Natural killer cell (primary cell): ENCODE results near the gene GMCL1. TPM values are rescaled to one million over a fixed set of nuclear protein-coding genes. Genes with fewer than 3 reads are reported as not detected.

ENCODE experiments used
- ATAC-seq, 3 donors: fragments of 150-1000 bp in 2 of 3; fragments of 200-7000 bp in 1 of 3; cut with Tn5 transposase; 1 replicate in 1 of 3; 2 replicates in 2 of 3; pipeline ENCODE4 v1.10.0; 2021; ENCODE audit warnings: mild to moderate bottlenecking in 2 of 3, moderate library complexity in 2 of 3
- DNase-seq, 2 donors: peaks; one replicate each; pipeline versions ENCODE4 v3.0.0 to v3.0.0-alpha.2; 2013 to 2021; ENCODE audit warnings: mixed read lengths in 1 of 2
- H3K27ac ChIP-seq: one replicate; pipeline ENCODE4 v1.5.1; 2013; ENCODE audit warnings: mild to moderate bottlenecking, low read length
- H3K27me3 ChIP-seq: one replicate; pipeline ENCODE4 v1.6.1; 2013; ENCODE audit warnings: low read length; ENCODE audit not compliant: control insufficient read depth, insufficient read depth
- H3K36me3 ChIP-seq: one replicate; pipeline ENCODE4 v1.6.1; 2013; ENCODE audit warnings: low read length; ENCODE audit not compliant: control insufficient read depth, insufficient read depth
- H3K4me1 ChIP-seq: one replicate; pipeline ENCODE4 v1.6.1; 2013; ENCODE audit warnings: low read length; ENCODE audit not compliant: control insufficient read depth, insufficient read depth
- H3K4me3 ChIP-seq: one replicate; pipeline ENCODE4 v1.5.1; 2013; ENCODE audit warnings: low read length
- H3K9me3 ChIP-seq: one replicate; pipeline ENCODE4 v1.6.1; 2013; ENCODE audit warnings: low read length; ENCODE audit not compliant: control insufficient read depth, insufficient read depth
- H3K27ac Mint-ChIP-seq, 2 donors: one replicate each; pipeline ENCODE4 v1.8.0; 2022; ENCODE audit warnings: mild to moderate bottlenecking in 2 of 2, mixed read lengths in 2 of 2, moderate library complexity in 1 of 2
- H3K27me3 Mint-ChIP-seq, 2 donors: one replicate each; pipeline ENCODE4 v1.8.0; 2022; ENCODE audit warnings: low read depth in 2 of 2, mixed read lengths in 2 of 2
- H3K36me3 Mint-ChIP-seq: one replicate; pipeline ENCODE4 v1.8.0; 2022; ENCODE audit warnings: mixed read lengths
- H3K4me1 Mint-ChIP-seq, 2 donors: one replicate each; pipeline ENCODE4 v1.8.0; 2022; ENCODE audit warnings: mixed read lengths in 2 of 2
- H3K4me3 Mint-ChIP-seq: one replicate; pipeline ENCODE4 v1.8.0; 2022; ENCODE audit warnings: mild to moderate bottlenecking, moderate library complexity, mixed read lengths
- H3K9me3 Mint-ChIP-seq, 2 donors: one replicate each; pipeline ENCODE4 v1.8.0; 2022; ENCODE audit warnings: mixed read lengths in 2 of 2
- whole genome bisulfite sequencing: methylation state at CpG from one replicate; pipeline ENCODE4 v1.1.7; 2013; ENCODE audit warnings: missing lambda C conversion rate; ENCODE audit not compliant: insufficient coverage; 5-methylcytosine and 5-hydroxymethylcytosine counted together
- intact Hi-C: fragments of 100-400 bp; cut with micrococcal nuclease; formaldehyde crosslinking; loops from one replicate; pipeline ENCODE4 v1.14.2; 2022
- total RNA-seq, 4 donors: library from RNA; stranded (reverse); fragments of 120-200 nt in 1 of 4; gene quantifications; one replicate each; pipeline versions ENCODE4 v1.2.3 to v1.2.4, GENCODE V29; 2013 to 2022
- TF ChIP-seq, protein P1 (sequence below): fragments of 200-600 bp; IDR thresholded peaks from one replicate; pipeline ENCODE4 v1.8.0; 2022; ENCODE audit warnings: antibody characterized with exemption

The GMCL1 gene
- total RNA-seq, 3 donors from 2014 or later (not counting 1 experiment from before 2014, with no cell fraction given) = 34.6 to 49.4 (median 35.9) TPM

DNA sequence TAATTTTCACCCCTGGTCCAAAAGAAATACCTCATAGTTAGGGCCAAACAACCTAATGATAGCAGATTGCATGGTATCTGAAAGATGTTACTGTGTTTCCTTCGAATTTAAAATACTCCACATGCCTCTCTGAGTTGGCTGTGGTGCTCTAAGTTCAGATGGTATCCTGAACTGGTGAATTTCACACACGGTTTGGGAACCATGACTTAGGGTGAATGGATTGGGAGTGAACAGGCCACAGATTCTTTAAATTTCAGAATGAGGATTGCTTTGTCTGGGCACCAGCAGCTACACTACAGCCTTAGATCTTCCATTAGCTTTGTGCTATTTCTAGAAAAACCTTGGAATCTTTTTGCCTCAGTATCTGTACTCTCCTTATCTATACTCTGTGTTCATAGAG lies 6.2 kb downstream of the GMCL1 start:
- intact Hi-C loops = no loop called here
- Histone ChIP-seq H3K27me3 (no peaks in the 10 kb centered on the region), H3K36me3 (peaks cover 14% of the 10 kb centered on the region), H3K4me3 (no peak overlapping the region), H3K27ac (no peak overlapping the region), H3K9me3 (no peaks in the 10 kb centered on the region), H3K4me1 (peaks cover 14% of the 10 kb centered on the region)
- no peaks in the 10 kb centered on the region for H3K36me3 Mint-ChIP-seq
- H3K27me3 Mint-ChIP-seq = no peaks in the 10 kb centered on the region
- H3K27ac Mint-ChIP-seq = peak overlapping the region; percentile 55 to 66
- 85% methylated on average over 2 of the region's 2 CpGs for WGBS
- H3K9me3 Mint-ChIP-seq = no peaks in the 10 kb centered on the region
- no peak for ATAC-seq
- DNase-seq = no peak
- TF ChIP-seq, protein P1, sequence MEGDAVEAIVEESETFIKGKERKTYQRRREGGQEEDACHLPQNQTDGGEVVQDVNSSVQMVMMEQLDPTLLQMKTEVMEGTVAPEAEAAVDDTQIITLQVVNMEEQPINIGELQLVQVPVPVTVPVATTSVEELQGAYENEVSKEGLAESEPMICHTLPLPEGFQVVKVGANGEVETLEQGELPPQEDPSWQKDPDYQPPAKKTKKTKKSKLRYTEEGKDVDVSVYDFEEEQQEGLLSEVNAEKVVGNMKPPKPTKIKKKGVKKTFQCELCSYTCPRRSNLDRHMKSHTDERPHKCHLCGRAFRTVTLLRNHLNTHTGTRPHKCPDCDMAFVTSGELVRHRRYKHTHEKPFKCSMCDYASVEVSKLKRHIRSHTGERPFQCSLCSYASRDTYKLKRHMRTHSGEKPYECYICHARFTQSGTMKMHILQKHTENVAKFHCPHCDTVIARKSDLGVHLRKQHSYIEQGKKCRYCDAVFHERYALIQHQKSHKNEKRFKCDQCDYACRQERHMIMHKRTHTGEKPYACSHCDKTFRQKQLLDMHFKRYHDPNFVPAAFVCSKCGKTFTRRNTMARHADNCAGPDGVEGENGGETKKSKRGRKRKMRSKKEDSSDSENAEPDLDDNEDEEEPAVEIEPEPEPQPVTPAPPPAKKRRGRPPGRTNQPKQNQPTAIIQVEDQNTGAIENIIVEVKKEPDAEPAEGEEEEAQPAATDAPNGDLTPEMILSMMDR = no peak
- no peak overlapping the region for H3K4me3 Mint-ChIP-seq
- H3K4me1 Mint-ChIP-seq = peaks cover 47 to 51% of the 10 kb centered on the region in 2 donors

DNA sequence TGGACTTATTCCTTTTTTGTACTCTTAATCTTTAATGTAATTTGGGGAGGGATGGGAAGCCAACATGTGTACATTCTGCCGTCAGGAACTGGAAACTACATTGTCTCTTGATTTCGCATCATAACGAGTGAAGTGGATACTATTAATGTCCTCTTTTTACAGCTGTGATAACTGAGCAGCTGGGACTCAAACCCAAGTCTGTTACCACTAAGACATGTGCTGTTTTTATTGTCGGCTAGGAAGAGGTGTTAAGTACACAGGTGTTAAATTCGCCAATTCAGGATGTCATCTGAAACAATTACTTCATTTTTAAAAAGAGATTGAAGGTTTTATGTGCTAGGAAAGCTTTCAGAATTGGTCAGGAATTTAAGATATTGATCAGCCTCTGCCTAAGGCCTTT lies 6.9 kb downstream of the GMCL1 start:
- H3K36me3 Mint-ChIP-seq = no peaks in the 10 kb centered on the region
- H3K4me1 ChIP-seq = peaks cover 8% of the 10 kb centered on the region
- H3K27ac ChIP-seq = no peak overlapping the region
- TF ChIP-seq, protein P1 = no peak
- H3K27me3 Mint-ChIP-seq = no peaks in the 10 kb centered on the region
- H3K27me3 ChIP-seq = no peaks in the 10 kb centered on the region
- DNase-seq (no peak), ATAC-seq (peak in 2 of 3 donors; percentile 42 to 48)
- WGBS = 44% methylated on average over 5 of the region's 5 CpGs
- no peaks in the 10 kb centered on the region for H3K9me3 ChIP-seq
- H3K36me3 ChIP-seq = peaks cover 20% of the 10 kb centered on the region
- no peak overlapping the region for H3K4me3 Mint-ChIP-seq
- H3K9me3 Mint-ChIP-seq = no peaks in the 10 kb centered on the region
- H3K4me1 Mint-ChIP-seq = peaks cover 45 to 48% of the 10 kb centered on the region in 2 donors
- intact Hi-C loops = no loop called here
- no peak overlapping the region for H3K4me3 ChIP-seq
- H3K27ac Mint-ChIP-seq = peak overlapping the region; percentile 55 to 66

DNA sequence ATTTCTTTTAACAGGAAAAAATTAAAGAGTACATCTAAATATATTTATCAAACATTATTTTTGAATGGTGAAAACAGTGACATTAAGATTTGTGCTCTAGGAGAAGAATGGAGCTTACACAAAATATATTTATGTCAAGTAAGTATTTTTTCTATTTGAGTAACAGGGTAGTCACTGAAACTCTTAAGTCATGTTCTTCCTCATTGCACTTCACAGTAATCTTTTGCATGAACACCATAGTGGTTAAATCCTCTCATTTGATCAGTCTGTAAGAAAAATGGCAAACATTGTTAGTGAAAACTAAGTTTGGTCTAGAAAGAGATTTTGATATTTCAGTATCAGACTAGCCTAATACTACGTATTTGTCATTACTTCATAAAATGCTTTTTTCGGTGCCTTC lies 8.1 kb downstream of the GMCL1 start:
- Histone ChIP-seq H3K4me3 (no peak overlapping the region), H3K36me3 (peaks cover 26% of the 10 kb centered on the region), H3K9me3 (no peaks in the 10 kb centered on the region), H3K27ac (no peak overlapping the region), H3K27me3 (no peaks in the 10 kb centered on the region), H3K4me1 (no peaks in the 10 kb centered on the region)
- 100% methylated on average over 1 of the region's 2 CpGs for WGBS
- H3K27me3 Mint-ChIP-seq = no peaks in the 10 kb centered on the region
- ATAC-seq (no peak), DNase-seq (no peak)
- H3K4me3 Mint-ChIP-seq = no peak overlapping the region
- H3K4me1 Mint-ChIP-seq = peaks cover 34 to 36% of the 10 kb centered on the region in 2 donors
- no peak overlapping the region for H3K27ac Mint-ChIP-seq
- TF ChIP-seq, protein P1 = no peak
- intact Hi-C loops = no loop called here
- H3K36me3 Mint-ChIP-seq = no peaks in the 10 kb centered on the region
- H3K9me3 Mint-ChIP-seq = no peaks in the 10 kb centered on the region

DNA sequence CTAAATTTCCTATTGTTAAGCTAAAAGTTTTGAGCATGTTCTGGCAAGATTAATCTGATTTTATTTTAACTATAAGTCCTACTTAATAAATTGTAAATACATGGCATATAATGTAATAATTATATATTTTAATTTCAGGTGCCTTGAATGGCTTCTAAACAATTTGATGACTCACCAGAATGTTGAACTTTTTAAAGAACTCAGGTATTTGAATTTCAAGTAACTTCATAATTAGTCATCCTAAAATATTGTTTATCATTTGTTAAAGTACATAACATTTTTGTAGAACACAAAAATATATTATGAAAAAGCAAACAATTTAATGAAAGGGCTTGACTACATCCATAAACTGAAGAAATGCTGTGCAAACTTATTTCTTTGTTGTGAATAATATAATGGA lies 14.5 kb downstream of the GMCL1 start:
- TF ChIP-seq, protein P1 = no peak
- intact Hi-C loops = no loop called here

More for the DNA sequence above, 14.5 kb downstream of the GMCL1 start:
- no peaks in the 10 kb centered on the region for H3K27me3 ChIP-seq
- no peaks in the 10 kb centered on the region for H3K9me3 ChIP-seq
- Mint-ChIP-seq H3K4me3 (no peak overlapping the region), H3K4me1 (no peaks in the 10 kb centered on the region), H3K9me3 (no peaks in the 10 kb centered on the region), H3K27me3 (no peaks in the 10 kb centered on the region), H3K27ac (no peak overlapping the region), H3K36me3 (no peaks in the 10 kb centered on the region)
- no peaks in the 10 kb centered on the region for H3K4me1 ChIP-seq
- no peak overlapping the region for H3K27ac ChIP-seq
- H3K36me3 ChIP-seq = peaks cover 68% of the 10 kb centered on the region
- no peak overlapping the region for H3K4me3 ChIP-seq
- ATAC-seq (no peak), DNase-seq (no peak)
